IPS DF 6.9 (cell line): ENCODE measurements around the gene RNF114.
"Not testable (repeated sequence)": the region's sequence is repeated elsewhere in the genome, so short reads cannot be mapped to it uniquely, and the experiment has no call there.

Experiments
- DNase-seq: peaks from one replicate; pipeline ENCODE4 v3.0.0-alpha.2; 2013; ENCODE audit warnings: low read depth, low spot score
- H3K27ac ChIP-seq: one replicate; pipeline ENCODE4 v1.5.1; 2013; ENCODE audit warnings: low read length, control low read depth
- H3K27me3 ChIP-seq: 2 replicates; pipeline ENCODE4 v1.6.1; 2013; ENCODE audit warnings: mild to moderate bottlenecking, low read length; ENCODE audit not compliant: control insufficient read depth, insufficient read depth
- H3K36me3 ChIP-seq: 2 replicates; pipeline ENCODE4 v1.6.1; 2013; ENCODE audit warnings: low read length; ENCODE audit not compliant: control insufficient read depth, insufficient read depth
- H3K4me1 ChIP-seq: 2 replicates; pipeline ENCODE4 v1.6.1; 2013; ENCODE audit warnings: low read length; ENCODE audit not compliant: control insufficient read depth, insufficient read depth
- H3K4me3 ChIP-seq: 2 replicates; pipeline ENCODE4 v1.5.1; 2013; ENCODE audit warnings: mild to moderate bottlenecking, low read length
- H3K9me3 ChIP-seq: 2 replicates; pipeline ENCODE4 v1.6.1; 2013; ENCODE audit warnings: low read length, inconsistent platforms; ENCODE audit not compliant: control insufficient read depth, insufficient read depth
- WGBS: extraction: QIAGEN DNeasy Blood & Tissue Kit; methylation state at CpG from one replicate; pipeline ENCODE4 v1.1.7; 2013; ENCODE audit warnings: mixed read lengths, missing lambda C conversion rate; ENCODE audit not compliant: insufficient read length, insufficient coverage; 5-methylcytosine and 5-hydroxymethylcytosine counted together

Gene RNF114

GRCh38 chr20:49948809-49949507 is 12.8 kb downstream of the RNF114 start:
- no peaks in the 10 kb centered on the region for H3K27me3 ChIP-seq
- no peak overlapping the region for H3K4me3 ChIP-seq
- H3K9me3 ChIP-seq = no peaks in the 10 kb centered on the region
- H3K36me3 ChIP-seq = peaks cover 29% of the 10 kb centered on the region
- no peak overlapping the region for H3K27ac ChIP-seq
- DNase-seq = no peak
- WGBS = no CpG with 5 or more reads among the region's 11 CpGs
- no peaks in the 10 kb centered on the region for H3K4me1 ChIP-seq

GRCh38 chr20:49951151-49951550 is 15.0 kb downstream of the RNF114 start:
- Histone ChIP-seq H3K4me3 (no peak overlapping the region), H3K27ac (no peak overlapping the region), H3K9me3 (no peaks in the 10 kb centered on the region), H3K27me3 (no peaks in the 10 kb centered on the region), H3K36me3 (peaks cover 33% of the 10 kb centered on the region), H3K4me1 (no peaks in the 10 kb centered on the region)
- DNase-seq = no peak
- no CpG with 5 or more reads among the region's 4 CpGs for WGBS

DNA sequence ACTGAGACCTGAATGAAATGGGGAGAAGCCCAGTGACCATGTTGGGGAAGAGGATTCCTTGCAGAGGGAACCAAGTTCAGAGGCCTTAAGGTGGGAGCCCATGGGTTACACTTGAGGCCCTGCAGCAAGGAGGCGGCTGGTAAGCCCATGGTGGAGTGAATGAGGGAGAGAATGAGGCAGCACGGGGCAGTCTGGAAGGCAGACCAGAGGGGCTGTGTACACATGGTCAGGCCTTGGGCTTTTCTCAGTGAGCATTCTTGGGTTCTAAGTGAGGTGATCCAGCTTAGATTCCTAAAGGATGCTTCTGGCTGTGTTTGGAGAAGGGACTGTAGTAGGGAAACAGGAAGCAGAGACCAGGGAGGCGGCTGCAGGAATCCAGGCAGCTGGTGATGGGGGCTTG is 19.0 kb downstream of the RNF114 start:
- no CpG with 5 or more reads among the region's 3 CpGs for WGBS
- peaks cover 31% of the 10 kb centered on the region for H3K36me3 ChIP-seq

GRCh38 chr20:49955830-49956396 is 19.7 kb downstream of the RNF114 start:
- not testable (repeated sequence) for H3K27me3 ChIP-seq, H3K4me3 ChIP-seq, H3K9me3 ChIP-seq, H3K27ac ChIP-seq, DNase-seq, H3K4me1 ChIP-seq
- no CpG with 5 or more reads among the region's 12 CpGs for WGBS
- peaks cover 26% of the 10 kb centered on the region for H3K36me3 ChIP-seq

More for the DNA sequence above, 19.0 kb downstream of the RNF114 start:
- Histone ChIP-seq H3K4me1 (no peaks in the 10 kb centered on the region), H3K27ac (no peak overlapping the region), H3K9me3 (no peaks in the 10 kb centered on the region), H3K4me3 (no peak overlapping the region), H3K27me3 (no peaks in the 10 kb centered on the region)
- no peak for DNase-seq

DNA sequence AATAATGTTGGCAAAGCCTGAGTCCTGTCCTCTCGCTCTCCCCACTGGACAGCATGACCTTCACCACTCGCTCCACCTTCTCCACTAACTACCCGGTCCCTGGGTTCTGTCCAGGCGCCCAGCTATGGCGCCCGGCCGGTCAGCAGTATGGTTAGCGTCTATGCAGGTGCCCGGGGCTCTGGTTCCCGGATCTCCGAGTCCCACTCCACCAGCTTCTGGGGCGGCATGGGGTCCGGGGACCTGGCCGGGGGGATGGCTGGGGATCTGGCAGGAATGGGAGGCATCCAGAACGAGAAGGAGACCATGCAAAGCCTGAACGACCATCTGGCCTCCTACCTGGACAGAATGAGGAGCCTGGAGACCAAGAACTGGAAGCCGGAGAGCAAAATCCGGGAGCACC is 20.5 kb downstream of the RNF114 start:
- Histone ChIP-seq H3K27ac (no peak overlapping the region), H3K9me3 (no peaks in the 10 kb centered on the region), H3K4me3 (no peak overlapping the region), H3K27me3 (no peaks in the 10 kb centered on the region), H3K36me3 (peaks cover 23% of the 10 kb centered on the region), H3K4me1 (no peaks in the 10 kb centered on the region)
- WGBS = no CpG with 5 or more reads among the region's 18 CpGs
- DNase-seq = no peak

DNA sequence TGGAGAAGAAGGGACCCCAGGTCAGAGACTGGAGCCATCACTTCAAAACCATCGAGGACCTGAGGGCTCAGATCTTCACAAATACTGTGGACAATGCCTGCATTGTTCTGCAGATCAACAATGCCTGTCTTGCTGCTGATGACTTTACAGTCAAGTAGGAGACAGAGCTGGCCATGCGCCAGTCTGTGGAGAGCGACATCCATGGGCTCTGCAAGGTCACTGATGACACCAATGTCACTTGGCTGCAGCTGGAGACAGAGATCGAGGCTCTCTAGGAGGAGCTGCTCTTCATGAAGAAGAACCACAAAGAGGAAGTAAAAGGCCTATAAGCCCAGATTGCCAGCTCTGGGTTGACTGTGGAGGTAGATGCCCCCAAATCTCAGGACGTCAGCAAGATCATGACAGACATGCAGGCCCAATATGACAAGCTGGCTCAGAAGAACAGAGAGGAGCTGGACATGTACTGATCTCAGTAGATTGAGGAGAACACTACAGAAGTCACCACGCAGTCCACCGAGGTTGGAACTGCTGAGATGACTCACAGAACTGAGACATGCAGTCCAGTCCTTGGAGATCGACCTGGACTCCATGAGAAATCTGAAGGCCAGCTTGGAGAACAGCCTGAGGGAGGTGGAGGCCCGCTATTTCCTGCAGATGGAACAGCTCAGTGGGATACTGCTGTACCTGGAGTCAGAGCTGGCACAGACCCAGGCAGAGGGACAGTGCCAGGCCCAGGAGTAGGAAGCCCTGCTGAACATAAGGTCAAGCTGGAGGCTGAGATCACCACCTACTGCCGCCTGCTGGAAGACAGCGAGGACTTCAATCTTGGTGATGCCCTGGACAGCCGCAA is 21.1 kb downstream of the RNF114 start:
- H3K4me3 ChIP-seq, H3K9me3 ChIP-seq, H3K27me3 ChIP-seq, DNase-seq, H3K27ac ChIP-seq, H3K4me1 ChIP-seq: not testable (repeated sequence)
- H3K36me3 ChIP-seq = peaks cover 19% of the 10 kb centered on the region
- WGBS = no CpG with 5 or more reads among the region's 12 CpGs

- Histone ChIP-seq H3K4me1 (no peaks in the 10 kb centered on the region), H3K9me3 (no peaks in the 10 kb centered on the region), H3K27me3 (no peaks in the 10 kb centered on the region), H3K4me3 (no peak overlapping the region), H3K27ac (no peak overlapping the region), H3K36me3 (peaks cover 3% of the 10 kb centered on the region; the same call in 1 of the 2 replicates)
- WGBS = no CpG with 5 or more reads among the region's 4 CpGs
- DNase-seq = no peak
These were observed 25.2 kb downstream of the RNF114 start for GRCh38 chr20:49961413-49961812.

GRCh38 chr20:49964964-49965780 is 29.0 kb downstream of the RNF114 start:
- DNase-seq = no peak
- Histone ChIP-seq H3K9me3 (no peaks in the 10 kb centered on the region), H3K36me3 (no peaks in the 10 kb centered on the region), H3K27ac (no peak overlapping the region), H3K4me3 (no peak overlapping the region), H3K4me1 (no peaks in the 10 kb centered on the region), H3K27me3 (no peaks in the 10 kb centered on the region)
- no CpG with 5 or more reads among the region's 5 CpGs for WGBS

- no peaks in the 10 kb centered on the region for H3K9me3 ChIP-seq
- no peaks in the 10 kb centered on the region for H3K27me3 ChIP-seq
- no CpG with 5 or more reads among the region's 9 CpGs for WGBS
- no peak for DNase-seq
- H3K27ac ChIP-seq = no peak overlapping the region
- no peak overlapping the region for H3K4me3 ChIP-seq
- H3K36me3 ChIP-seq = no peaks in the 10 kb centered on the region
- H3K4me1 ChIP-seq = no peaks in the 10 kb centered on the region
These were observed 29.6 kb downstream of the RNF114 start for GRCh38 chr20:49965781-49966305.

- H3K36me3 ChIP-seq = no peaks in the 10 kb centered on the region
- no peaks in the 10 kb centered on the region for H3K27me3 ChIP-seq
- WGBS = no CpG with 5 or more reads among the region's 2 CpGs
- no peaks in the 10 kb centered on the region for H3K9me3 ChIP-seq
- no peak overlapping the region for H3K4me3 ChIP-seq
- H3K4me1 ChIP-seq = no peaks in the 10 kb centered on the region
- no peak for DNase-seq
- H3K27ac ChIP-seq = no peak overlapping the region
These were observed 30.7 kb downstream of the RNF114 start for GRCh38 chr20:49966861-49967260.
